ENCODE data around the gene CTSL.

The CTSL gene

DNA sequence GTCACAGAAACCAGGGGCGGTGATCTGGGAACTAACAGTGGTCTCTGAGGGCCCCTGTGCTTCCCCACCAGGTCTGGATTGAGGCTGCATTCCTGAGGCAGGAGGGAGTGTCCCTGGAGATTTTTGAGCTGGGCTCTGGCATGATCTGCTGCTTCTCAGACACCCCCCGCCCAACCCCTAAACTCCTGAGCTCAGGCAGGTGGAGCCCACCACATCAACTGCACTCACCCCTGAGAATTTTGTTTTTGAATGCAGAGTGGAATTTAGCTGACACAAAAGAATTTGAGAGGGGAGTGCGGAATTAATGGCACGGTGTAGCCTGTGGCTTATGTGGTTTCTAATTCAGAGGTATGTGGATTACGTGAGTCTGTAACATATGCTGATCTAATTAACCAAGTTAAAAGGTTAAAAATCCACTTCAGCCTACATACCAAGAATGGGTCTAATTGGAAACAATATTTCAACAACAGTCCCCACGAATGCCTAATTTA is 23.9 kb upstream of the CTSL start:
- no peak for DNase-seq

DNA sequence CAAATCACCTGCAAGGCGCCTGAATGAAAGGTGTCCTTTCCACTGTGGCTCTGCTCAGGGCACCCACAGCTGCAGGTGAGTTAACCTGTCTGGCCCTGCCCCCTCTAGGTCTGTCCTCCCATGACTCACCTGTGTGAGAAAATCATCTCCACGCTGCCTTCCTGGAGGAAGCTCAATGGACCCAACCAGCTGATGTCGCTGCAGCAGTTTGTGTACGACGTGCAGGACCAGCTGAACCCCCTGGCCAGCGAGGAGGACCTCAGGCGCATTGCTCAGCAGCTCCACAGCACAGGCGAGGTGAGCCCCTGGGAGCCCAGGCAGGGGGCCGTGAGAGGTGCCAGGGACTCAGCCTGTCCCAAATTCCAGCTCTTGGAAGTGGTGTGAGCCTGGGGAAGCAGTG is 23.0 kb upstream of the CTSL start:
- DNase-seq: no peak

DNA sequence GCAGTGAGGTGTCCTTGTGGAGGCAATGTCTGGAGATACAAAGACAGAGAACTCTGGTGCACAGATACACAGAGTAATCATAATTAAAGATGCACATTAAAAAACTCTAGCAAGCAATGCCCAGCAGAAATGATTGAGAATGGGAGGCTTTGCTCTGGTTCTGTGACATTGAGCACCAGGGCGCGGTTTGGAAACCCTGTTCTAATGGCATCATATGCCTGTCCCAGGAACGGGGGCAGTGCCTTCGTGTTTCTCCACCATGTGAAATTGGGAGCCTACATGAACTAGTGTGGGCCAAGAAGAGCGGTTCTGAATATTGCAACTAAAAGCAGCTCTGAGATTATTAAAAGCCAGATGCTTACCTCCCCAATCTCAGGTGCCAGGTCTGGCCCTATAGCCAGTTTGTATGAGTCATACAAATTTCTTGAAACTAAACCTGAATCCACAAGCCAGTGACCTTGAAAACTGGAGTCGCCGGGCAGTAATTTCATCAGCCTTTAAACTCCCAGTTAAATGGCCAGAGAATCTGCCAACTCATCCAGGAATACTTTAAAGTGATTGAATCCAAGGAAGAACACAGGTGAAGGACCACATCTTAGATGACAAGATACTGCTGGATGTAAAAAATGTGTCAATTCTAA is 22.2 kb upstream of the CTSL start:
- no peak for DNase-seq

DNA sequence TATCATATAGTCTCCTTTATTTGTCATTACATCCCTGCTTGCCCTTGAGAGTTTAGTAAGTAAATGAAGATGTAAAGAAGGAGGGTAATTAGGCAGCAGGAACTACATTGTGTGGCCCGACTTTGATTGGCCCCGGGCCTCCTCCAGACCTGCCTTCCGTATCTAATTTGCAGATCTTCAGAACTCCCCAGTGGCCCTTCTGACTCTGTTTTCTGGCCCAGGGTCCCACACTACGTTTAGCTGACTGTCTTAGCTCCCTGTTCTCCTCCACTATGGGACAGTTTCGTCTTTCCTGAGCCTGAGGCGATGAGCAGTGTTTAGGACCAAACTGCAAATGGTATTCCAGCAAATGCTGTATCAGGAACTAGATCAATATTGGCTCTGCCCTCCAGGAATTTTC is 21.6 kb upstream of the CTSL start:
- no peak for DNase-seq

DNA sequence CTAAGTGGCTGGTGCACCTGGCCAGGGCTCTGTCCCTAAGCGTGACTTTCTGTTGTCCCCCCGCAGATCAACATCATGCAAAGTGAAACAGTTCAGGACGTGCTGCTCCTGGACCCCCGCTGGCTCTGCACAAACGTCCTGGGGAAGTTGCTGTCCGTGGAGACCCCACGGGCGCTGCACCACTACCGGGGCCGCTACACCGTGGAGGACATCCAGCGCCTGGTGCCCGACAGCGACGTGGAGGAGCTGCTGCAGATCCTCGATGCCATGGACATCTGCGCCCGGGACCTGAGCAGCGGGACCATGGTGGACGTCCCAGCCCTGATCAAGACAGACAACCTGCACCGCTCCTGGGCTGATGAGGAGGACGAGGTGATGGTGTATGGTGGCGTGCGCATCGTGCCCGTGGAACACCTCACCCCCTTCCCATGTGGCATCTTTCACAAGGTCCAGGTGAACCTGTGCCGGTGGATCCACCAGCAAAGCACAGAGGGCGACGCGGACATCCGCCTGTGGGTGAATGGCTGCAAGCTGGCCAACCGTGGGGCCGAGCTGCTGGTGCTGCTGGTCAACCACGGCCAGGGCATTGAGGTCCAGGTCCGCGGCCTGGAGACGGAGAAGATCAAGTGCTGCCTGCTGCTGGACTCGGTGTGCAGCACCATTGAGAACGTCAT is 19.7 kb upstream of the CTSL start:
- no peak for DNase-seq

DNA sequence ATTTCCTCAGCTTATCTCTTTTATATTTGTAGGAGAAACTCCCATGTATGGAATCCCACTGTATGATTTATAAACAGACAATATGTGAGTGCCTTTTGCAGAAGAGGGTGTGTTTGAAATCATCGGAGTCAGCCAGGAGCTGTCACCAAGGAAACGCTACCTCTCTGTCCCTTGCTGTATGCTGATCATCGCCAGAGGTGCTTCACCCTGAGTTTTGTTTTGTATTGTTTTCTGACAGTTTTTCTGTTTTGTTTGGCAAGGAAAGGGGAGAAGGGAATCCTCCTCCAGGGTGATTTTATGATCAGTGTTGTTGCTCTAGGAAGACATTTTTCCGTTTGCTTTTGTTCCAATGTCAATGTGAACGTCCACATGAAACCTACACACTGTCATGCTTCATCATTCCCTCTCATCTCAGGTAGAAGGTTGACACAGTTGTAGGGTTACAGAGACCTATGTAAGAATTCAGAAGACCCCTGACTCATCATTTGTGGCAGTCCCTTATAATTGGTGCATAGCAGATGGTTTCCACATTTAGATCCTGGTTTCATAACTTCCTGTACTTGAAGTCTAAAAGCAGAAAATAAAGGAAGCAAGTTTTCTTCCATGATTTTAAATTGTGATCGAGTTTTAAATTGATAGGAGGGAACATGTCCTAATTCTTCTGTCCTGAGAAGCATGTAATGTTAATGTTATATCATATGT is 18.0 kb upstream of the CTSL start:
- no peak for DNase-seq

DNA sequence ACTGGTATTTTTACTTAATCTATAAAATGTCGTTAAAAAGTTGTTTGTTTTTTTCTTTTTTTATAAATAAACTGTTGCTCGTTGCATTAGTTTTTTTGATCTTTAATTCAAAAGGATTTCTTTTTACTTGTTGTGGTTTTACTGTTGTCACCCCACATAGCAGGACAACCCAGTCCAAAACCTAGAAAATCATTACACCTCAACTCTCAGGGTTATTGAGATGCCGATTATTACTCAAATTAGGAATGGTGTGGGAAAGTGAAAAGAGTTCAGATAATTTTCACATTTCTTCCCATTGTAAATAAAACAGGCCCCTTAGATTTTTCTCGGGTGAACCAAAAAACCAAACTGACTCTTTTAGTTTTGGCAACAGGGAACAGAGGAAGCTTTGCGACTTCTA is 17.4 kb upstream of the CTSL start:
- no peak for DNase-seq

DNA sequence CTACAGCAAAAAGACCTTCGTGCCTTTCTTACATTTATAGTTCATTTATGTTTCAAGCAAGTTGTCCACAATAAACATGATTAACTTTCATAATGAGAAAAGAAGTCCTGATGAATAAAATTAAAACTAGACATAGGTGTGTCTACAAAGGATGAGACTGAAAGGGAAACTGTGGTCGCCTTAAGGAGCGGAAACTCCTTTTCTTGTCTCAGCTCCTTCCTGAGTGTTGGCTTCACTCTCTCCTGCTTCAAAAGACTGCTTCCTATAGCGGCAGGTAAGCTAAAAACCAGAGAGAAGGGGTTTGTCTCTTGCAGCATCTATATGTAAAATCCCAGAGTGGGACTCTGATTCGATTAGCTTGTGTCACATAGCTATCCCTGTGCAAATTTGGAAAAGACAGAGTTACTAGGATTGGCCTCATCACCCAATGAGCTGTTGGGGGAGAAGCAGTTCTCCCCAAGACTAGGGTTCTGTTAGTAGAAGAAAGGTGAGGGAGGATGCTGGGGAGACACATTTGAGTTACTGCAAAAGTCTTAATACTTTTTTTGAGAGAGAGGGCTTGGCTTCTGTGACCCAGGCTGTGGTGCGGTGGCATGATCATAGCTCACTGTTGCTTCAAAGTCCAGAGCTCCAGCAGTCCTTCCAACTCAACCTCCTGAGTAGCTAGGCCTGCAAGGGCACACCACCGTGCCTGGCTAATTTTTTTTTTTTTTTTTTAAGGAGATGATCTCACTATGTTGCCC is 16.8 kb upstream of the CTSL start:
- DNase-seq: no peak

DNA sequence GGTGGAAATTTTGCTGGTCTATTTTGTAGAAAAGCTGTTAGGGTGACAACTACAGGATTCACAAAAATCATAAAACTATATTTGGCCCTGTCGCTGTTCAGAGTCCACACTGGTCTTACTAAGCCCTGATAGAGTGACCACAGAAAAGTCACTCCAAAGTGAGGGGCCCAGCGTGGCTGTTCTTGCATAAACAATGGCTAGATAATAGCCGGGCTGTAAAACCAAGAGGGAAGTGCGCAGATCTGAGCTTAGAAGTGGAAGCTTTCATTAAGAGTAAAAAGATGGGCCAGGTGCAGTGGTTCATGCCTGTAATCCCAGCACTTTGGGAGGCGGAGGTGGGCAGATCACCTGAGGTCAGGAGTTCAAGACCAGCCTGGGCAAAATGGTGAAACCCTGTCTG is 15.5 kb upstream of the CTSL start:
- no peak for DNase-seq

DNA sequence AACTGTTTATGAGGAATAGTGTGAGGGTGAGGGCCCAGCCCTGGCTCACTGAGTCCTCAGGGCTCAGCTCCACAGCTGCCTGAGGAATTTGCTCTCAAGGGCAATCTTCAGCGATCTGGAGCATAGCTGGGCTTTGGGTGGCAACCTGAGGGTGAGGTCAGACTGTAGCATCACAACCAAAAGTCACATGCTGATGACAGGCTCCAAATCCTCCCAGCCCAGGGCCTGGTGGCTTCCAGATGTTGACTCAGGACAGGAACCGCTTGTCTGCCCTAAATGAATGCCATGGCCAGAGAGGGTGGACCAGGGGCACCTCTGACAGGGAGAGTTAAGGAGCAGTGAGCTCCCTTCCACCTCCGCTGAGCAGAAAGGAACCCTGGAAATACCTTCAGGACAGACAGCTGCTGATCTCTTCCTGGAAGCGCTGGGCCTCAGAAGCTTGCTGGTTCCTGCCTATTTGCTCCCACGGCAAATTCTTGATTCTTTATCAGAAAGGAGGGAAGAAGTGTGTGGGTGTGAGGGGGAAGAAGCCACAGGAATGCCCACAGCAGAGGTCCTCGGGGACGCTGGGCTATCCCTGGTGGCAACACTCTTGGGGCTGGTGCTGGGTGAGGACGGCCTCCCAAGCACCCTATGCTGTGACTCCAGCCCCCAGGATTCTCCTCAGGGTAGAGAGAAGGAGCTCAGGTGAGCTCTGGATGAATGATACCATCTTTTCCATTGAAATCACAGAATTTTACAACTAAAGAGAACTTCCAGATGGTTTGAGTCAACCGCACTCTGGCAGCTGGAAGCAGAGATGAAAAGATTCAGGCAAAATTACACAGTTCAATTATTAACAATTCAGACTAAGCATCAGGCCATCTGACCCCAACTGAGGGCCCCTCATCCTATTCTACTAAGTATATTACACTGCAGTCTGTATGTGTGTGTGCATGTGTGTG is 13.8 kb upstream of the CTSL start:
- no peak for DNase-seq

DNA sequence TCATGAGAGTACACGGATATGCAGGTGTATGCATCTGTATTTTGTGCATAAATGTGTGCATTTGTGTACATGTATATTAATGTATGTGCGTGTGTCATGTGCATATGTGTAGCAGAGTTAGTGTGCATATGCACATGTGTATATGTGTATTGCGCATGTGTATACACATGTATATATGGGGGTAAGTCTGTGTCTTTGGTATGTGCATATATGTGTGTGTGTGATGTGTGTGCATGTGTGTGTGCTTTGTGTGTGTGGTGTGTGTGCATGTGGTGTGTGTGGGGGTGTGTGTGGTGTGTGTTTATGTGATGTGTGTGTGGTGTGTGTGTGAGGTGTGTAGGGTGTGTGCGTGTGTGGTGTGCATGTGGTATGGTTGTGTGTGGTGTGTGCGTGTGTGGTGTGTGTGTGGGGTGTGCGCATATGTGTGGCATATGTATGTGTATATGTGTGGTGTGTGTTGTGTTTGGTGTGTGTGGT is 13.1 kb upstream of the CTSL start:
- no peak for DNase-seq

DNA sequence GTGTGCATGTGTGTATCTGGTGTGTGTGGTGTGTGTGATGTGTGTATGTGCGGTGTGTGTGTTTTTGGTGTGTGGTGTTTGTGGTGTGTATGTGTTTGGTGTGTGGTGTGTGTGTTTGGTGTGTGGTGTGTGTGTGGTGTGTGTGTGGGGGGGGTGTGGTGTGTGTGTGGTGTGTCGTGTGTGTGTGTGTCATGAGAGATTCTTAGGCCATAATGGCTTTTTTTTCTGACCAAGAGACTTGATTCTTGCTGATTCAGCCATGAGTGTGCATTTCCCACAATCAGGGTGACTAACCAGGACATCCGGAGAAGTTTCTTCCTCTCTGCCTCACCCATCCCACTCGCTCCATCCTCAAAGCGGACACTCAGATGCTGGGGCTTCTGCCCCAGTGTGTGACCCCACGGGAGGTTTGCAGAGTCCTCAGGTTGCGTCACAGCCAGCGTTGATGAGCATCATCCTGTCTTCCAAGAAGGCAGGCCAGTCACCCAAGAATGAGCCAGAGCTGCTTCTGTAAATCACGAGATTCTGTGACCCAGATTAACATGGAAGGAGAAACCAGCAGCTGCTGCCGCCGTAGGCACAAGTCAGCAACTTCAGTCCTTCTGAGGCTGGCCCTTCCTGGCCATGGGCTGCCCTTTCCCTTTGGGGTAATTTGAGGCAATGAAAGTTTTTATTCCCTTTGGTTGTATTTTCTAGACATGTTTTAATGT is 12.5 kb upstream of the CTSL start:
- DNase-seq: no peak

DNA sequence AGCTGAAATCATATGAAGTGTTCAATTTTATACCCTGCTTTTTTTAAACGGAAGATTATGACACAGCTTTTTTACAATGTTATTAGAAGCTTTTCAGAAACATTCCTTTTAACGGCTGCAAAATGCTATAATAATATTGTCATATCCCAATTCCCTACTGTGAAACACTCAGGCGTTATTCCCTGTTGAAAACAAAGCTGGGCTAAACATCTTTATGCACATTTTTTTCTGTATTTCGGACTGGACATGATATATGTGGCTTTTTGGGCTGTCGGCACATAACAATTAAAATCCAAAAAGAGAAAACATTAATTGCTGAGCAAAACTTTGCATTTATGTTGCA is 12.0 kb upstream of the CTSL start:
- no peak for DNase-seq

DNA sequence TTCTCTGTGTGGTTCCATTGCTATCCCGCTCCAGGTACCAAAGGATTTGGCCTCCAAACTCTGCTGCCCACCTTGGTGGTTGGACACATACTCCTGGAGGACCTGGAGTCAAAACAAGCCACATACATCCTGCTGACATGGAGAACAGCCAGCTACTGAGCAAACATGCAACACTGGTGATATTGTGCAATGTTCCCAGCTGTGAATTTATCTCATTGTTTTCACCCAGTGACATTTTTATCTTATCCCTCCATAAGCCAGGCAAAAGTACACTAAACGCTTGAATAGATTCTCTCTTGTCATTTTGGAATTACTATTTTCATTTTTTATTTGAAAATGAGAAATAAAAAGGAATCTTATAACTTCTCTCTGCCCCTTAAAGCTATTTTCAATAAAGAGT is 11.1 kb upstream of the CTSL start:
- no peak for DNase-seq

DNA sequence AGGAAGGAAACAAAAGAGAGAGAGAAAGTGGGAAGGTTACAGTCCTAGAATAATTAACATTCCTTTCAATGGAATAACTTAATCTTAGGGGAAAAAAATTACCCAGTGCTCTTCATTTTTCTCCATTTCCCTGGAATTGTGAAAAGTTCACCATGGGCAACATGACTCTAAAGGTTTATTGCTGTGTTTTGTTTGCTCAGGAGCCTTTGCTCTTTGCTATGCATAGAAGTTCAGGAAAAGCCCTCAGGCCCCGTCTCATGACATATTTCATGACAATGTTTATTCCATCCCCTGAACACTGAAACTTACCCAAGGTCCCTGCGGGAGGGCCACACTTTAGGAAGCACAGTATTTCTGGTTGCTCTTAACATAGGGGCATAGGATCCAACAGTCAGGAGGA is 9.8 kb upstream of the CTSL start:
- DNase-seq: no peak

DNA sequence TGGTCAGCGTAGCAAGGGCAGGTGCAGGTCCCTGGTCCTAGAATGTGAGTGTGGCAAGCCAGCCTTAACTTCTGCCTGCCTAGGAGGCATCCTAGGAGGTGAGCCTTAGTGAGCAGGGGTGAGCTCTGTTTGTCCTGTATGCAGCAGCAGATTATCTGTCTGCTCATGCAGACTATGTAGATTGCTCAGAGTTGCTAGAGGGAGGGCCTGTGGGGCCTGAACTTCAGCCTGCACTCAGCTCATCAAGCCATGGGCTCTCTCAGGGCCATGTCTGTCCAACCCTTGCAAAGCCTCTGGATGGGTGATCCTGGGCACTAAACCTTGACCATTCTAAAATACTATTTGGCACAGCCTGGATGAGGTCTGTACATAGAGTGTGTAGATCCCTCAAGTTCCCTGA is 8.5 kb upstream of the CTSL start:
- no peak for DNase-seq

DNA sequence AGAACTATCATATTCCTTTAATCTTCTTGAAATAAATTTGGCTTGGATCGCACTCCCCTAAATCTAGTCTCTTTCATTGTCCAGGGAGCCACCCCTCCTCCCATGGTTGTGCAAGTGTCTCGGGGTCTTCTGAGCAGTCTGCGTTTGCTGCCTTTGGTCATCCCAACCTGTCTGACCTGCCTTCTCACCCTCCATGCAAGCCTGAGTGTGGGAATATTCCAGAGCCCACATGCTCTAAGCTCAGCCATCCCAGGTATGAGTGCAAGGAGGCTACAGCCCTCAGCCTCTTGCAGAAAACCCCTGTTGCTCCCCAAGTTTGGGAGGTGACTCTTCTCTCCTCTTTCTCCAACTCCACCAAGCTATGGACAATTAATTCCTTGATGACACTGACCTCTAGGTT is 7.7 kb upstream of the CTSL start:
- no peak for DNase-seq

DNA sequence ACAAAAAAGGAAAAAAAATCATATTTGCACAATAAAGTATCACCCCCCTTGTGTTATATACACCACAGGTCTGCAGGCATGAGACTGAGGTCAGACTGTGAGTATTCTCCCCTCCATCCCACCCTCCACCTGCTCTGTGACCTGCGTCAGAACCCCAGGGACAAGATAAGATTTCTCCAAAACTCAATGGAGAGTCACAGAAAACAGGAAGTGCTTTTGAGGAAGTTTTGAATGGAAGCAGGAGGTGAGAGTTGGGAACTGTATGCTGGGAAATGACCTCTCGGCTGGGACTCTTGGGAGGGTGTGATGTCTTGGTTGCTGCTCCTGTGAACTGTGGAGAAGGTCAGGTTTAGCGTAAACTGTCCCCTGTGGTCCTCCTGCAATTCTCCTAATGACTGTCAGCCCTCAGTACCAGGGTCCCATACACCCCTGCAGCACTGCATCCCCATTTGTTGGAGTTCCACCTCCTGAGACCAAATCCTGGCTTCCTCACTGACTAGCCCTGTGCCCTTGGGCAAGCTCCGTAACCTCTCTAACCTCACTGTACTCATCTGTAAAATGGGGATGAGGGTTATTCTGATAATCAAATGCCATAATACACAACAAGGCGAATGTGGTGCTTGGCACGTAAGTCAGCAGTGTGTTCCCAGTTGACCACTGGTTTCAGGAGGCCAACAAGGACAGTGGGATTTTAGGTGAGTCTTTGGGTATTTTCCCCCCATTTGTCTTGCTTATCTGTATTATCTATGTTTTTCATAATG is 6.9 kb upstream of the CTSL start:
- no peak for DNase-seq

DNA sequence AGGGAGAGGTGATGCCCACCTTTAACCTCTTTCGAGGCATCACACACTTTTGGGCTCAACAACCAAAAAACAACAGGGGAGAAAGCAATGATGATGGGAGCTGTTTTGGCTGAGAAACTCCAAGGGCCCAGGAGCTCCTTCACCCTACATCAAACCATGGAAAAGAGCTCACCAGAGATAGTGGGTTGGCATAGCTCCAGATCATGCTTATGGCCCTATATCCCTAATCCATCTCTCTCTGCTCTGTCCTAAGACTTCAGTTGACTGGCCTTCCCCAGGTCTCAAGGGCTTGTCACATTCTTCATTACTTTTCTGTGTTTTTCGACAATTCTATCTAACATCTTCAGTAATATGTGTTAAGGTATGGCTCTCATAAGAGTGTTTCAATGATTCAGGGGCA is 5.7 kb upstream of the CTSL start:
- DNase-seq: no peak

DNA sequence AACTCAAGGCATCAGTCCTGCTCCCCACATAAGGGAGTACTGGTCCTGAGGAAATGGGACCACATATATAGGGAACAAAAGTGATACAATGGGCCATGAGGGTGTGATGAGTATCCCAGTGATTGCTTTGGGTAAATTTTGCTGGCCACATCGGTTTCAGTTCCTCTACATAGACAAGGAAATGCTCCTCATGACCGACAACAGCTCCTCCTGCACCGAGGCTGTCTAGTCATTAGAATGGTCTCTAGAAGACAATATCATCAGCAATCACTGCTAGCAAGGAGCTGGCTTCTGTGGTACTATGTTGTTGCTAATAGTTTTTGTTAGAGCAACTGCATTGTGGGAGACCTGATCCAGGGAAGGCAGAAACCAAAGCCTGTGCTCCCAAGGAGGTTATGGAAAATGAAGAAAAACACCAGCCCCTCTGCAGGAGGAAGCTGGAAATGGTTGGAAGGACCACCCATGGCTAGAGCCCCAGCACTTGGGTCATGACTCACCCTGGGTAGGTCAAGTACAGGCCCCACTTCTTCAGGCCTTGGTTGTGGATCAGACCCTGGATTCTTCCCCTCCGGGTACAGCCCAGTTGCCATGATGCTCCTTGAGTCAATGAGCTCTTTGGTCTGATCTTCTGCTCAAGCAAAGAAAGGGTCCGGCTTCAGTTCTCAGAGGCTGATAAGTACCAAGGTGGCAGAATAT is 3.4 kb upstream of the CTSL start:
- no peak for DNase-seq
